Left lobe of liver (tissue), 2 donors: ENCODE results near the gene MYL5. TPM values are rescaled to one million over a fixed set of nuclear protein-coding genes. Genes with fewer than 3 reads are reported as not detected.
"Not testable (repeated sequence)": the region's sequence is repeated elsewhere in the genome, so short reads cannot be mapped to it uniquely, and the experiment has no call there.

Source experiments
- ATAC-seq: fragments of 200-7000 bp; cut with Tn5 transposase; one replicate; pipeline ENCODE4 v1.9.1; 2020; ENCODE audit warnings: mild to moderate bottlenecking, moderate library complexity
- DNase-seq: peaks from one replicate; pipeline ENCODE4 v3.0.0-alpha.2; 2020; ENCODE audit warnings: low spot score
- total RNA-seq: library from RNA; stranded (reverse); gene quantifications from one replicate; pipeline ENCODE4 v1.2.1, GENCODE V29; 2021
- donor health status: DM: no; HTN: no; CAD: no; lungs with moderate emphysema.
- donor health status: DM: no; HTN: yes; CAD: no.

Gene MYL5
- total RNA-seq, 1 donor from 2014 or later, result 7.4 TPM

DNA sequence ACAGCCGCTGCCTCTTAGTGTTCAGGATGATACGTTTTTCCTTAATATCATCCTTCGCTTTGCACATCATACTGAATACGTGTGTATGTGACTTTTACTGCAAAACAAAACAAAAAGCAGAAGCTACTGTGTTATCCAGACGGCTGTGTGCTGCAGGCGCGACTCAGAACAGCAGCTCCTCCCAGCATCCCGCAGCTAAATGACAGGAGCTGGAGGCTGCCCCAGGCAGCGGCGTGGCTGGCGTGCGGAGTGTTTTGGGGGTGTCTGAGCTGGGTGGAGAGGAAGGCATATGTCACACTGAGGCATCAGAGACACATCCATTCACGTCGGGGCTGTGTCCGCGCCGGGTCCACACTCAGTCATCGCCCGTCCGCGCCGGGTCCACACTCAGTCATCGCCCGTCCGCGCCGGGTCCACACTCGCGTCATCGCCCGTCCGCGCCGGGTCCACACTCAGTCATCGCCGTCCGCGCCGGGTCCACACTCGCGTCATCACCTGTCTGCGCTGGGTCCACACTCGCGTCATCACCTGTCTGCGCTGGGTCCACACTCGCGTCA, 47.9 kb downstream of the MYL5 start:
- DNase-seq (no peak), ATAC-seq (no peak)

DNA sequence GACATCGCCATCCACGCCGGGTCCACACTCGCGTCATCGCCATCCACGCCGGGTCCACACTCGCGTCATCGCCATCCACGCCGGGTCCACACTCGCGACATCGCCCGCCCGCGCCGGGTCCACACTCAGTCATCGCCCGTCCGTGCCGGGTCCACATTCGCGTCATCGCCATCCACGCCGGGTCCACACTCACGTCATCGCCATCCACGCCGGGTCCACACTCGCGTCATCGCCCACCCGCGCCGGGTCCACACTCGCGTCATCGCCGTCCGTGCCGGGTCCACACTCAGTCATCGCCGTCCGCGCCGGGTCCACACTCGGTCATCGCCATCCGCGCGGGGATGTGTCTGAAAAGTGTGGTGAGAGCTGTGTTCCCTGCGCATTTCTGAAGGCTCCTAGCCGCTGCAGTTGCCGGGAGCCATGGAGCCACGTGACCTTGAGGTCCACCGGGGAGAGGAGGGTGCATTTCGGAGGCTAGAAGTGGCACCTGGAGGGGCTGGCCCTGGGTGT, 48.6 kb downstream of the MYL5 start:
- no peak for DNase-seq
- no peak for ATAC-seq

GRCh38 chr4:723751-724530, 49.6 kb downstream of the MYL5 start:
- DNase-seq, result no peak
- ATAC-seq, result no peak

- DNase-seq (no peak), ATAC-seq (no peak)
These were observed 51.3 kb downstream of the MYL5 start for GRCh38 chr4:725391-726234.

DNA sequence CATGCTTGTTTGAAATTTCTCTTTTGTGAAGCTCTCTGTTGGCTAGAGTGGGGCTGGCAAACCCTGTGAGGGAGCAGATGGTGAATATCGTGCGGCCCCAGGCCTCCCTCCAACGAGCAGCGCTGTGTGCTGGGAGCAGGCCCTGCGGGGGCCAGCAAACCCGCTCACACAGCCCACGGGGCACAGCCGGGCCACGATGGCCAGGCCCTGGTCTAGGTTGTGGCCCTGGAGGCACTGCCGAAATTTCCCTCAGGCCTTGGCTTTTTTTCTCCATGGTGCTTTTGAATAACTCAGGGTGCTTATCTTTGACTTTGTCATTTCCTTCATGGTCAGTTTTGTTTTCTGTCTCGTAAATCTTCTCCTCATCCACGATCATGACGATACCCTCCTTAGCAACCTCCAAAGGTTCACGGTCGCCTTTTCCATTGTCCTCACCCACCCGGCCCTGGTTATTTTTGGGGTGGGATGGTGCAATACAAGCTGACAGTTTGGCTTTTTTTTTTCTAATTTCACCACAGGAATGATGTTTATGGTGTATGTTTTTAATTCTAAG, 52.0 kb downstream of the MYL5 start:
- no peak for ATAC-seq
- no peak for DNase-seq

GRCh38 chr4:726838-727237, 52.5 kb downstream of the MYL5 start:
- DNase-seq (no peak), ATAC-seq (no peak)

- ATAC-seq, result no peak
- no peak for DNase-seq
These were observed 53.2 kb downstream of the MYL5 start for GRCh38 chr4:727576-727975.

DNA sequence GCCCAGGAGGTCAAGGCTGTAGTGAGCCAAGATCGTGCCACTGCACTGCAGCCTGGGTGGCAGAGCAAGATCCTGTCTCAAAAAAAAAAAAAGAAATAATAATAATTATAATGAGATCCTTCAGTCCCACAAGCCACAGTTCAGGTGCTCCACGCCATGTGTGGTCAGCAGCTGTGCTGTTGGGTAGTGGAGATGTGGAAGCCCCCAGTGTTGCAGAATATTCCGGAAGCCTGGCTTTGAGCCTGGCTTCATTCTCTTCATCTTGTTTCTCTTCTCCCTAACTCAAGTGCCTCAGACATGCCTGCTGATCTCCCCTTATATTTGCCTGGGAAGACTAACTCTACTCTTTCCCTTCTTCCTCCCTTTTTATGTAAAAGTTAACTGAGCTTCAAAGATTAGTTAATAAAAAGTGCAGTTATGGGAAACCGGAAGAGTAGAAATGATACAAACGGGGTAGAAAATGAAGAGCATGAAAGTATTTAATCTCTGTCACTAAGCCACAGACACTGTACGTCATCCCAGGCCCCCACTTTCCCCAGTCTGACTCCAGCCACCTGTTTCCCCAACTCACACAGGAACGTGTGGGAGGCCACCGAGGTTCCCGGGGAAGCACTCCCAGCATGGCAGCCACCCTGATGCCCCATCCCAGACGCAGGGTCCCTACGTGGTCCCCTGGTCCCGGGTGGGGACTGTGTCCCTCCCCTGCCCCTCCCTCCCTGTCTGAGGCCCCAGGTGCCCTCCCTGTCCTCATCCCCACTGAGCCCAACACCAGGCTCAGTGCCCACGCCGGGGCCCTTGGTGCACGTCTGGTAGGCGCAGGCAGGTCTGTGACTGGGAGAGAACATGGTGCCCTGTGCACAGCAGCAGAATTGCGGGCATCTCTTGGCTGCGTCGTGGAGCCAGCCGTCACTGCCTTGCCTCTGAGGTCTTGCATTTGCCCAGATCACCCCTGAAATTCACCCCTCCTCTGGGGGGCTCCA, 55.3 kb downstream of the MYL5 start:
- DNase-seq, result no peak
- ATAC-seq, result no peak

DNA sequence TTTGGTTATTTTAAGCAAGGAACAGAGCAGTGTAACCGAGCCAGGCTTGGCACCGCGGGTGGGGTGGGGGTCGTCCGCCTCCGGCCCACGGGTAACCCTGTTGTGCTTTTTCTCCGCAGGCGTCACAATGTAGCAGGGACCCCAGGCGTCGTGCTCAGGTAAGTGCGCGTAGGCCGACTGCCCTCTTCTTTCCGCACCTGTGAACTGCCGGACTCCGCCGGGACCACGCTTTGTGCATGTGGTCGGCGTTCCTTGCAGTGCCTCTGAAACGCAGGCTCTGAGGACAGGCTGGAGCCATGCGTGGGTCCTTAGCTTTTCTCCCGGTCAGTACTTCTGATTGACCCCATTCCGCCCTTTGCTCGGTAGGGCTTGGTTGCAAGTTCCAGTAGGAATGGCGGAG, 56.2 kb downstream of the MYL5 start:
- no peak for DNase-seq
- ATAC-seq, result no peak

DNA sequence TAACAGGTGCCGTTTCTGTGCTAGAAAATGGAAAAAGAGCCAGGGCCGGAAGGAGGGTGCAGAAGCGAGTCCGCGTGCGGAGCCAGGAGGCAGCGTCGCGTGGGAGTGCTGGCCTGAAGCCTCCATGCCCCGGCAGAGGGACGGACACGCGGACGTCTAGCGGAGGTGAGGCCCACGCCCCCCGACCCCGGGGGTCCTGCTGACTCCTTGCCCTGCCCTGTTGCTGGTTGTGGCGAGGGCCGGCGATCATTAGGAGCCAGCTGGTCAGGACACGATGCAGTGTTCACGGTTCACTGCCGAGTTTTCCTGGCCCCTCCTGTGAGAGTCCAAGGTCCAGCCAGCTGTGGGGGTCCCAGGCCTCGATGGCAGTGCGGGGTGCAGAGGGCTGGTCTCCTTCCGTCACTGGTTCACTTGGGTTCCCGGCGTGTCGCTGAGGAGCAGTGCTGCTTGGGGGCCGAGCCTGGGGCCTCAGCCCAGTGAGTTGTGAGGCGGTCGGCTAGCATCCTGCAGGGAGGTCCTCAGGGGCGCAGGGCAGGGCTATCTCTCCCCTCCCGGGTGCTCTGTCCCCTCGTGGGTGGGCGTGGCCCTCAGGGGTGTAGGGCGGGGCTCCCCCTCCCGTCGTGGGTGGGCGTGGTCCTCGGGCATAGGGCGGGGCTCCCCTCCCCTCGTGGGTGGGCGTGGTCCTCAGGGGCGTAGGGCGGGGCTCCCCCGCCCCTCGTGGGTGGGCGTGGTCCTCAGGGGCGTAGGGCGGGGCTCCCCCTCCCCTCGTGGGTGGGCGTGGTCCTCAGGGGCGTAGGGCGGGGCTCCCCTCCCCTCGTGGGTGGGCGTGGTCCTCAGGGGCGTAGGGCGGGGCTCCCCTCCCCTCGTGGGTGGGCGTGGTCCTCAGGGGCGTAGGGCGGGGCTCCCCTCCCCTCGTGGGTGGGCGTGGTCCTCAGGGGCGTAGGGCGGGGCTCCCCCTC, 56.9 kb downstream of the MYL5 start:
- ATAC-seq, DNase-seq: not testable (repeated sequence)

Other genes with a start within 250 kb of the MYL5 start
- 9.4 TPM for gene ZNF721, start 175.4 kb upstream of the MYL5 start, total RNA-seq
- 19.4 TPM for gene PIGG, start 175.3 kb upstream of the MYL5 start, total RNA-seq
- not detected for gene TMEM271, start 98.2 kb upstream of the MYL5 start, total RNA-seq
- 0.83 TPM for gene PDE6B, start 49.0 kb upstream of the MYL5 start, total RNA-seq
- gene ATP5ME, start 266 bp upstream of the MYL5 start, total RNA-seq, result 203 TPM
- 7.6 TPM for gene SLC49A3, start 14.6 kb downstream of the MYL5 start, total RNA-seq
- gene PCGF3, start 31.3 kb downstream of the MYL5 start, total RNA-seq, result 16.6 TPM
- gene CPLX1, start 151.6 kb downstream of the MYL5 start, total RNA-seq, result 1.5 TPM